BLaER1 (cell line): ENCODE results near the gene GRAMD1B.
A peak's percentile ranks its signal among the peaks of the same experiment; 100 is the strongest.

Experiments
- H3K27ac ChIP-seq: shearing (Covaris generic); formaldehyde crosslinking; 2 replicates; pipeline ENCODE4 v1.8.1; 2022
- H3K27me3 ChIP-seq: shearing (Covaris generic); formaldehyde crosslinking; 2 replicates; pipeline ENCODE4 v1.8.1; 2022
- H3K36me3 ChIP-seq: shearing (Covaris generic); formaldehyde crosslinking; 2 replicates; pipeline ENCODE4 v1.8.1; 2022
- H3K4me1 ChIP-seq: shearing (Covaris generic); formaldehyde crosslinking; 2 replicates; pipeline ENCODE4 v1.8.1; 2022
- H3K4me2 ChIP-seq: shearing (Covaris generic); formaldehyde crosslinking; 2 replicates; pipeline ENCODE4 v1.8.1; 2022
- H3K4me3 ChIP-seq: shearing (Covaris generic); formaldehyde crosslinking; 2 replicates; pipeline ENCODE4 v1.8.1; 2022
- H3K9ac ChIP-seq: shearing (Covaris generic); formaldehyde crosslinking; 2 replicates; pipeline ENCODE4 v1.8.1; 2022
- H3K9me3 ChIP-seq: shearing (Covaris generic); formaldehyde crosslinking; 2 replicates; pipeline ENCODE4 v1.8.1; 2022
- H4K20me1 ChIP-seq: shearing (Covaris generic); formaldehyde crosslinking; 2 replicates; pipeline ENCODE4 v1.8.1; 2022
- Cebpa-rat ChIP-seq: shearing (Covaris generic); IDR thresholded peaks from 2 replicates; pipeline ENCODE4 v1.8.1; 2022

GRAMD1B gene

GRCh38 chr11:123482218-123482617, 52.1 kb downstream of the GRAMD1B start:
- no peak overlapping the region for H3K4me2 ChIP-seq

DNA sequence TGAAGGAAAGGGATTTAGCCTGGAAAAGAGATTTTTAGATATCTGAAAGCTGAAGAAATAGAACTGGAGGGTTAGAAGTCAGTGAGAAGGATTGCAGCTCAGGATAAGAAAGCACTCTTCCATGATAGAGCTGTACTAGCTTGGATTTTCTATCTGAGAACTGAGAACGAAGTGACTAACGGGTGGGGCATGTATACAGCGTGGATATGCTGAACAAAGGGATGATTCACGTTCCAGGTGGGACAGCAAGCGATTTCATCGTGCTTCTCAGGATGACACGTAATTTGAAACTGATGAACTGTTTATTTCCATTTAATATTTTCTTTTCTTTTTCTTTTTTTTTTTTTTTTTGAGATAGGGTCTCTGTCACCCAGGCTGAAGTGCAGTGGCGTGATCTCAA, 53.0 kb downstream of the GRAMD1B start:
- H3K4me2 ChIP-seq, result peak overlapping the region; percentile 90
- TF ChIP-seq Cebpa-rat, result no peak
- no peak overlapping the region for H3K9ac ChIP-seq
- H3K4me3 ChIP-seq, result no peak overlapping the region
- H3K27ac ChIP-seq, result no peak overlapping the region
- H3K36me3 ChIP-seq, result peaks cover 39% of the 10 kb centered on the region
- H3K4me1 ChIP-seq, result peaks cover 66% of the 10 kb centered on the region
- no peaks in the 10 kb centered on the region for H3K27me3 ChIP-seq
- H4K20me1 ChIP-seq, result peaks cover 94% of the 10 kb centered on the region
- H3K9me3 ChIP-seq, result no peaks in the 10 kb centered on the region

More at GRCh38 chr11:123482218-123482617, 52.1 kb downstream of the GRAMD1B start:
- Histone ChIP-seq H3K36me3 (peaks cover 31% of the 10 kb centered on the region), H3K27ac (no peak overlapping the region), H3K9ac (no peak overlapping the region), H3K4me1 (peaks cover 70% of the 10 kb centered on the region), H4K20me1 (peaks cover 85% of the 10 kb centered on the region), H3K4me3 (no peak overlapping the region), H3K9me3 (no peaks in the 10 kb centered on the region), H3K27me3 (no peaks in the 10 kb centered on the region)
- no peak for TF ChIP-seq Cebpa-rat

DNA sequence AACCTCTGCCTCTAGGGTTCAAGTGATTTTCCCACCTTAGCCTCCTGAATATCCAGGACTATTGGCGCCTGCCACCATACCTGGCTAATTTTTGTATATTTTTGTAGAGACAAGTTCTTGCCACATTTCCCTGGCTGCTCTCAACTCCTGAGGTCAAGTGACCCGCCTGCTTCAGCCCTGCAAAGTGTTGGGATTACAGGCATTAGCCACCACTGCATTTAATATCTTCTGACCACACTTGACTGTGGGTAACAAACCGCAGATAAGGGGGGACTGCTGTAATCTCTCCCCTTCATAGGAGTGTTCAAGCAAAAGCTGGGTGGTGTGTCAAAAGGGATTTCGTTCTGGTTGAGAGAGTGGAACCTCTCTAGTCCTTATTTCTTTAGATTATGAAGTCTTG, 53.4 kb downstream of the GRAMD1B start:
- Histone ChIP-seq H3K27me3 (no peaks in the 10 kb centered on the region), H3K4me2 (peak overlapping the region; percentile 90), H3K9me3 (no peaks in the 10 kb centered on the region), H3K36me3 (peaks cover 43% of the 10 kb centered on the region), H4K20me1 (peaks cover 98% of the 10 kb centered on the region), H3K27ac (no peak overlapping the region), H3K4me3 (no peak overlapping the region), H3K9ac (no peak overlapping the region), H3K4me1 (peaks cover 62% of the 10 kb centered on the region)
- no peak for TF ChIP-seq Cebpa-rat

DNA sequence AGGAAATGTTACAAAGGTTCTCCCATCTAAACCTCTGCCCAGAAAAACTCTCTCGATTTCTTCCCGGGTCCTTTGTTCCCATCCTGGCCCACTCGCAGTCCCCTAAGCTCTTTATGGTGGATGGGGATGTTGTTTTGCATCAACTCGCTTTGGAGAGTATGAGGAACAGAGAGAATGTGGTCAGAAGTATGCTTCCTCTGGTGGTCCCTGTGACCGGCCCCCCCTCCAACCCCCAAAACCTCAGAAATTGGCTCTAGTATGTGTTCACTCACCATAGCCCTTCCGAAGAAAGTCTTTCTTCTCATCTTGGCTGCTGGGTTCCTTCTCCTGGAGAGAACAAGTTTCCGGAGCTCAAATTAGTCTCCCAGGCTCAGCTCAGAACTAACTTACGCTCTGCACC, 54.4 kb downstream of the GRAMD1B start:
- Histone ChIP-seq H3K36me3 (peaks cover 46% of the 10 kb centered on the region), H3K27me3 (no peaks in the 10 kb centered on the region), H3K4me2 (peak overlapping the region; percentile 90), H3K4me1 (peaks cover 52% of the 10 kb centered on the region), H3K27ac (no peak overlapping the region), H4K20me1 (peaks cover 93% of the 10 kb centered on the region), H3K9me3 (no peaks in the 10 kb centered on the region), H3K4me3 (no peak overlapping the region), H3K9ac (0 out of 2 replicates have a peak overlapping the region, but pooled peaks have one; percentile 7)
- no peak for TF ChIP-seq Cebpa-rat

- no peak for TF ChIP-seq Cebpa-rat
- Histone ChIP-seq H3K27ac (no peak overlapping the region), H3K36me3 (peaks cover 38% of the 10 kb centered on the region), H3K27me3 (no peaks in the 10 kb centered on the region), H4K20me1 (peaks cover 89% of the 10 kb centered on the region), H3K4me1 (peaks cover 38% of the 10 kb centered on the region), H3K9me3 (no peaks in the 10 kb centered on the region), H3K4me3 (no peak overlapping the region), H3K4me2 (no peak overlapping the region), H3K9ac (no peak overlapping the region)
Measured at GRCh38 chr11:123487157-123487744, 57.2 kb downstream of the GRAMD1B start.

DNA sequence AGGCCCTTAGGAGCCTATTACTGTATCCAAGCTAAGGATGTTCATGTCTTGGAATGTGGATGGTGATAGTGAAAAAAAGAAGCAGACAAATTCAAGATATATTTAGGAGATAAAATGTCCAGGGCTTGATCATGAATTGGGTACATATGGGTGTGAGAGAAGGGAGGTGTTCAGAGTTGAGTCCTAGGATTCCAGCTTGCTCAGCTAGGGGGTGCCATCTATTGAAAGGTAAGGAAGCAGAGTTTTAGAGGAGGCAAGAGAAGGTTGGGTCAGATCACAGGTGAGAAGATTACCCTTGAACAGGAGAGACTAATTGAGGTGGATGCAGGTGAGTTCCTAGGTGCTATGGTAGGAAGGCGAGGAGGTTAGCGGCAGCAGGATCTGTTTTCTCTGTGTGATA, 60.5 kb downstream of the GRAMD1B start:
- Histone ChIP-seq H3K9me3 (no peaks in the 10 kb centered on the region), H3K9ac (no peak overlapping the region), H4K20me1 (peaks cover 82% of the 10 kb centered on the region), H3K27ac (no peak overlapping the region), H3K36me3 (peaks cover 33% of the 10 kb centered on the region), H3K4me2 (no peak overlapping the region), H3K4me3 (no peak overlapping the region), H3K4me1 (peaks cover 7% of the 10 kb centered on the region), H3K27me3 (no peaks in the 10 kb centered on the region)
- no peak for TF ChIP-seq Cebpa-rat

- H3K9me3 ChIP-seq, result no peaks in the 10 kb centered on the region
- peaks cover 79% of the 10 kb centered on the region for H4K20me1 ChIP-seq
- 0 out of 2 replicates have a peak, but pooled peaks cover under 1% of the 10 kb centered on the region for H3K4me1 ChIP-seq
- H3K36me3 ChIP-seq, result peaks cover 27% of the 10 kb centered on the region
- no peak overlapping the region for H3K4me3 ChIP-seq
- no peaks in the 10 kb centered on the region for H3K27me3 ChIP-seq
- H3K9ac ChIP-seq, result no peak overlapping the region
- no peak for TF ChIP-seq Cebpa-rat
- no peak overlapping the region for H3K4me2 ChIP-seq
- H3K27ac ChIP-seq, result no peak overlapping the region
Measured at GRCh38 chr11:123491241-123491640, 61.2 kb downstream of the GRAMD1B start.

- Histone ChIP-seq H3K9ac (no peak overlapping the region), H3K27ac (no peak overlapping the region), H3K36me3 (peaks cover 12% of the 10 kb centered on the region), H3K4me3 (no peak overlapping the region), H3K4me1 (no peaks in the 10 kb centered on the region), H4K20me1 (peaks cover 64% of the 10 kb centered on the region), H3K27me3 (no peaks in the 10 kb centered on the region), H3K4me2 (no peak overlapping the region), H3K9me3 (no peaks in the 10 kb centered on the region)
- no peak for TF ChIP-seq Cebpa-rat
Measured at GRCh38 chr11:123493349-123494063, 63.4 kb downstream of the GRAMD1B start.

DNA sequence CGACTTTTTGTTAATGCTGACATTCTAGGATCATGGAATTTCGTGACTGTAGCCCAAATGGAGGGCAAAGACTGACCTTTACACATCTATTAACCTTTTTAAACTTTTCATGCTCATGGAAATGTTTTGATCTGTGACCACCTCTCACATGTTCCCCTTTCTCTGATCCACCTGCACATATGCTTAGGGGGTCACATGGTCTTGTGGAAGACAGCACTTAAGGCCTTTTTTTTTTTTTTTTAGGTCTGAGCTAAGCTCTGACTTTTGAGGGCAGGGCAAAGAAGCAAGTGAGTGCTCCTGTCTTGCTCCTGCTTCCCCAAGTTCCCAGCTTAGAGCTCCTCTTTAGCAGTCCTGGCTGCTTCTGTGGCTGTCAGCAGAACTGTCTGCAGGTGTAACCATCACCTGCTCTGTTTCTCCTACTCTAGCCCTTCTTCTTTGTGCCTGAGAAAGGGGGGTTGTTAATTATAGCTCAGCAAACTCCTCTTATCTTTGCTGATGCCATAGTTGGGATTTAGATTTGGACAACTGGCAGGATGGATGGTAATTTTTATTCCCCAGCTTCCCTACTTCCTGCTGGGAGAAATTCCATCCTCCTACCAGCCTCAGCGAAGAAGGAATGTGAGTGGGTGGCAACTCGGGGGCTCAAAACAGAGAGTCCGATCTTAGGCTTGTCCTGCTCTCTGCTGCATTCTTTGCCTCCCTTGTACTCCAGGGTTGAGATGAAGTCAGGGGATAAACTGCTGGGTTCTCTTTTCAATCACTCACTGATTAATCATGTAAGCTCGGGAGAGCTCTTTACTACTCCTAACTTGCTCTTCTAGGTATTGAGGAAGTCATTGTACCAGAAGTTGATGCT, 64.4 kb downstream of the GRAMD1B start:
- Histone ChIP-seq H3K4me3 (no peak overlapping the region), H3K9me3 (no peaks in the 10 kb centered on the region), H3K27me3 (no peaks in the 10 kb centered on the region), H3K36me3 (peaks cover 9% of the 10 kb centered on the region), H3K4me2 (no peak overlapping the region), H4K20me1 (peaks cover 66% of the 10 kb centered on the region), H3K9ac (no peak overlapping the region), H3K4me1 (no peaks in the 10 kb centered on the region), H3K27ac (no peak overlapping the region)
- TF ChIP-seq Cebpa-rat, result no peak

DNA sequence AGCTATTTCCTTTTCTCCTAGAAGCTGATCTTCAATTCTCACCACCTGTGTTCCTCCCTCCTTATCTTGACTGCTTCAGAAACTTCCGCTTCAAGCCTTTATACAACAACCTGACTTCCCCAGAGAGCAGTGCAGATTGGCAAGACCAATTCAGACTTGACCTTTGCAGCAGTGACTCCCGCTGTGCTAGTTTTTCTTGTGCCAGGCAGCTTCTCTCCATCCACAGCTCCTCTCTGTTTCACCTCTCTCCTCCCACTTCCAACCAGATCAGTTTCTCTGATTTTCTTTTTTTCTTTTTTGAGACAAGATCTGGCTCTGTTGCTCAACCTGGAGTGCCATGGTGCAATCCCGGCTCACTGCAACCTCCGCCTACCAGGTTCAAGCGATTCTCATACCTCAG, 74.3 kb downstream of the GRAMD1B start:
- Histone ChIP-seq H3K4me1 (peaks cover 35% of the 10 kb centered on the region), H3K9me3 (no peaks in the 10 kb centered on the region), H3K27me3 (no peaks in the 10 kb centered on the region), H4K20me1 (peaks cover 31% of the 10 kb centered on the region), H3K4me3 (no peak overlapping the region), H3K9ac (no peak overlapping the region), H3K27ac (no peak overlapping the region), H3K36me3 (no peaks in the 10 kb centered on the region), H3K4me2 (peak overlapping the region; percentile 79)
- TF ChIP-seq Cebpa-rat, result no peak
